B cell (primary cell): Measurements from ENCODE around the gene PRDX3. TPM values are rescaled to one million over a fixed set of nuclear protein-coding genes. Genes with fewer than 3 reads are reported as not detected.

Experiments used
- ATAC-seq: fragments of 200-7000 bp; cut with Tn5 transposase; one replicate; pipeline ENCODE4 v1.10.0; 2021; ENCODE audit warnings: low read depth, mild to moderate bottlenecking, moderate number of reproducible peaks, moderate library complexity
- CTCF ChIA-PET: fragments of 350-600 bp; sonication (Branson Sonifier 250); formaldehyde crosslinking; loops from one replicate; lab custom pipeline; 2021; ENCODE audit warnings: antibody characterized with exemption, inconsistent platforms; lab: Charles Lee
- POLR2A ChIA-PET: fragments of 350-600 bp; sonication (Branson Sonifier 250); formaldehyde crosslinking; loops from one replicate; lab custom pipeline; 2021; ENCODE audit warnings: antibody characterized with exemption; lab: Charles Lee
- DNase-seq: peaks from one replicate; pipeline ENCODE4 v3.0.0; 2013
- H2AFZ ChIP-seq: 2 replicates; pipeline ENCODE4 v1.6.1; 2012; ENCODE audit warnings: mild to moderate bottlenecking, low read depth, low read length; ENCODE audit not compliant: insufficient read depth, poor library complexity, severe bottlenecking
- H3K27ac ChIP-seq, 2 donors: 1 replicate in 1 of 2; 2 replicates in 1 of 2; pipeline ENCODE4 v1.5.1; 2012 to 2013; ENCODE audit warnings: low read length in 2 of 2, mild to moderate bottlenecking in 2 of 2, moderate library complexity in 1 of 2
- H3K27me3 ChIP-seq, 4 experiments: fragments of 200-600 bp in 1 of 4; sonication (generic) in 1 of 4; replicated peaks in 1 of 4; 1 replicate in 2 of 4; 2 replicates in 2 of 4; pipeline versions ENCODE4 v1.6.1 to v1.7.0; 2013 to 2016; ENCODE audit warnings: low read length in 3 of 4, mild to moderate bottlenecking in 2 of 4, mixed read lengths in 1 of 4, moderate library complexity in 1 of 4; ENCODE audit not compliant: insufficient read depth in 4 of 4, control insufficient read depth in 3 of 4; ENCODE audit errors: control extremely low read depth in 1 of 4
- H3K36me3 ChIP-seq, 2 experiments: replicated peaks in 1 of 2; 1 replicate in 1 of 2; 2 replicates in 1 of 2; pipeline versions ENCODE4 v1.6.1 to v1.7.1; 2013; ENCODE audit warnings: low read length in 1 of 2; ENCODE audit not compliant: insufficient read depth in 2 of 2, control insufficient read depth in 1 of 2; ENCODE audit errors: control extremely low read depth in 1 of 2, extremely low read depth in 1 of 2
- H3K4me1 ChIP-seq, 2 donors: fragments of 200-600 bp in 1 of 2; sonication (generic) in 1 of 2; 1 replicate in 1 of 2; 2 replicates in 1 of 2; pipeline versions ENCODE4 v1.5.1 to v1.6.1; 2013 to 2017; ENCODE audit warnings: low read length in 2 of 2; ENCODE audit not compliant: control insufficient read depth in 2 of 2, insufficient read depth in 2 of 2
- H3K4me2 ChIP-seq: replicated peaks from 2 replicates; pipeline ENCODE3; 2012; ENCODE audit warnings: mild to moderate bottlenecking, low read depth, low read length; ENCODE audit not compliant: poor library complexity, severe bottlenecking
- H3K4me3 ChIP-seq, 5 experiments: fragments of 200-600 bp in 1 of 5; sonication (generic) in 1 of 5; 1 replicate in 3 of 5; 2 replicates in 2 of 5; pipeline versions ENCODE4 v1.5.1 to v1.7.0; 2011 to 2016; ENCODE audit warnings: low read length in 4 of 5, mild to moderate bottlenecking in 4 of 5, low read depth in 2 of 5, control low read depth in 1 of 5, moderate library complexity in 1 of 5; ENCODE audit not compliant: insufficient read depth in 1 of 5; ENCODE audit errors: control extremely low read depth in 1 of 5, extremely low read depth in 1 of 5
- H3K79me2 ChIP-seq: fragments of 200-600 bp; sonication (generic); one replicate; pipeline ENCODE4 v1.6.0; 2016; ENCODE audit warnings: low read length; ENCODE audit not compliant: control insufficient read depth, insufficient read depth
- H3K9ac ChIP-seq: fragments of 200-600 bp; sonication (generic); 2 replicates; pipeline ENCODE4 v1.6.1; 2017; ENCODE audit warnings: mild to moderate bottlenecking, low read length, moderate library complexity
- H3K9me3 ChIP-seq, 3 donors: one replicate each; pipeline versions ENCODE4 v1.6.1 to v1.7.1; 2013; ENCODE audit warnings: low read length in 2 of 3; ENCODE audit not compliant: control insufficient read depth in 2 of 3, insufficient read depth in 1 of 3; ENCODE audit errors: control extremely low read depth in 1 of 3
- H4K20me1 ChIP-seq: 2 replicates; pipeline ENCODE4 v1.6.0; 2012; ENCODE audit warnings: mild to moderate bottlenecking, low read length; ENCODE audit not compliant: insufficient read depth, control insufficient read depth, poor library complexity, severe bottlenecking
- H3K27ac Mint-ChIP-seq: one replicate; pipeline ENCODE4 v1.8.0; 2021; ENCODE audit warnings: mixed read lengths
- H3K27me3 Mint-ChIP-seq: one replicate; pipeline ENCODE4 v1.8.0; 2021; ENCODE audit warnings: mixed read lengths
- H3K4me1 Mint-ChIP-seq: one replicate; pipeline ENCODE4 v1.8.0; 2021; ENCODE audit warnings: mixed read lengths
- H3K4me3 Mint-ChIP-seq: one replicate; pipeline ENCODE4 v1.8.0; 2021; ENCODE audit warnings: mixed read lengths
- H3K9me3 Mint-ChIP-seq: one replicate; pipeline ENCODE4 v1.8.0; 2022; ENCODE audit warnings: mixed read lengths; ENCODE audit not compliant: insufficient read depth
- EZH2 ChIP-seq: IDR thresholded peaks from 2 replicates; pipeline ENCODE4 v1.6.1; 2012; ENCODE audit warnings: borderline replicate concordance, low read depth, mild to moderate bottlenecking, moderate library complexity, low read length; ENCODE audit not compliant: insufficient read depth, poor library complexity, severe bottlenecking
- WGBS: methylation state at CpG from one replicate; pipeline ENCODE4 v1.1.5; 2013; ENCODE audit warnings: missing lambda C conversion rate; ENCODE audit not compliant: insufficient coverage; 5-methylcytosine and 5-hydroxymethylcytosine counted together
- intact Hi-C: fragments of 100-400 bp; cut with micrococcal nuclease; formaldehyde crosslinking; loops from one replicate; pipeline ENCODE4 v1.10.0; 2022
- polyA plus RNA-seq: library from polyadenylated mRNA; depleted of rRNA; stranded (reverse); fragments of >200 nt; gene quantifications from 2 replicates; pipeline ENCODE4 v1.2.3, GENCODE V29; 2012
- total RNA-seq, 2 donors: library from RNA; stranded (reverse); fragments of 120-200 nt in 1 of 2; gene quantifications; 1 replicate in 1 of 2; 2 replicates in 1 of 2; pipeline versions ENCODE4 v1.2.3 to v1.2.4, GENCODE V29; 2013 to 2022
- TF ChIP-seq, protein P1 (sequence below): fragments of 200-600 bp; IDR thresholded peaks from one replicate; pipeline ENCODE4 v1.8.0; 2022; ENCODE audit warnings: antibody characterized with exemption, mild to moderate bottlenecking

PRDX3 gene
- total and polyA plus RNA-seq, 2 donors (not counting 1 experiment from before 2014, with no cell fraction given) = 18.0 to 36.3 TPM

DNA sequence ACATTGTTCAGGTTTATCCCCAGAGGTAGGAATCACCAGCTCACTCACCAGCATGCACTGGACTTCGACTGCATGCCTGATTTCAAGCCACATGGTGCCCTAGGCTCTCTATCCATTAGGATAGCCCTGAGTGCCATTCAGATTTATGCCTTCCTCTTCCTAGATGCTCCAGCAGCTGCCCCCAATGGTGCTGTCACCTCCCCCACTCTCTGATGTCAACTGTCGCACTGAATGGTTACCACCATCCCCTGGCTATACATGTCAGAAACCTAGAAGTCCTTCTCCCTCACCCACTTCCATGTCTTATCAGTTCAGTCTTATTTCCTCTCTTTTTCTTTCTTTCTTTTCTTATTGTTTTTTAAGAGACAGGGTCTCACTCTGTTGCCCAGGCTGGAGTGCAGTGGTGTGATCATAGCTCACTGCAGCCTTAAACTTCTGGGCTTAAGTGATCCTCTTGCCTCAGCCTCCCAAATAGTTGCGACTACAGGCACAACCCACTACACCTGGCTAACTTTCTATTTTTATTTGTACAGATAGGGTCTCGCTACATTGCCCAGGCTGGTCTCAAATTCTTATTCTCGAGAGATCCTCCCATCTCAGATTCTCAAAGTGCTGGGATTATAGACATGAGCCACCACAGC is 16.0 kb downstream of the PRDX3 start:
- Histone ChIP-seq H3K4me3 (no peak overlapping the region), H3K36me3 (peaks cover 0 to 20% of the 10 kb centered on the region in 2 experiments), H3K27me3 (no peaks in the 10 kb centered on the region), H3K79me2 (no peaks in the 10 kb centered on the region), H3K9me3 (no peaks in the 10 kb centered on the region), H3K4me2 (no peak overlapping the region), H3K27ac (no peak overlapping the region), H2AFZ (no peak overlapping the region), H3K4me1 (peaks cover 7 to 19% of the 10 kb centered on the region in 2 donors), H3K9ac (no peak overlapping the region), H4K20me1 (no peaks in the 10 kb centered on the region)
- 100% methylated on average over 2 of the region's 5 CpGs for WGBS
- TF ChIP-seq, protein P1, sequence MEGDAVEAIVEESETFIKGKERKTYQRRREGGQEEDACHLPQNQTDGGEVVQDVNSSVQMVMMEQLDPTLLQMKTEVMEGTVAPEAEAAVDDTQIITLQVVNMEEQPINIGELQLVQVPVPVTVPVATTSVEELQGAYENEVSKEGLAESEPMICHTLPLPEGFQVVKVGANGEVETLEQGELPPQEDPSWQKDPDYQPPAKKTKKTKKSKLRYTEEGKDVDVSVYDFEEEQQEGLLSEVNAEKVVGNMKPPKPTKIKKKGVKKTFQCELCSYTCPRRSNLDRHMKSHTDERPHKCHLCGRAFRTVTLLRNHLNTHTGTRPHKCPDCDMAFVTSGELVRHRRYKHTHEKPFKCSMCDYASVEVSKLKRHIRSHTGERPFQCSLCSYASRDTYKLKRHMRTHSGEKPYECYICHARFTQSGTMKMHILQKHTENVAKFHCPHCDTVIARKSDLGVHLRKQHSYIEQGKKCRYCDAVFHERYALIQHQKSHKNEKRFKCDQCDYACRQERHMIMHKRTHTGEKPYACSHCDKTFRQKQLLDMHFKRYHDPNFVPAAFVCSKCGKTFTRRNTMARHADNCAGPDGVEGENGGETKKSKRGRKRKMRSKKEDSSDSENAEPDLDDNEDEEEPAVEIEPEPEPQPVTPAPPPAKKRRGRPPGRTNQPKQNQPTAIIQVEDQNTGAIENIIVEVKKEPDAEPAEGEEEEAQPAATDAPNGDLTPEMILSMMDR = no peak
- no peak for TF ChIP-seq EZH2
- no peak for ATAC-seq
- Mint-ChIP-seq H3K27me3 (no peaks in the 10 kb centered on the region), H3K9me3 (no peaks in the 10 kb centered on the region), H3K4me3 (no peak overlapping the region), H3K4me1 (peaks cover 20% of the 10 kb centered on the region), H3K27ac (no peak overlapping the region)
- no peak for DNase-seq
- CTCF ChIA-PET = no interaction called here
- intact Hi-C loops = no loop called here
- POLR2A ChIA-PET = no interaction called here

DNA sequence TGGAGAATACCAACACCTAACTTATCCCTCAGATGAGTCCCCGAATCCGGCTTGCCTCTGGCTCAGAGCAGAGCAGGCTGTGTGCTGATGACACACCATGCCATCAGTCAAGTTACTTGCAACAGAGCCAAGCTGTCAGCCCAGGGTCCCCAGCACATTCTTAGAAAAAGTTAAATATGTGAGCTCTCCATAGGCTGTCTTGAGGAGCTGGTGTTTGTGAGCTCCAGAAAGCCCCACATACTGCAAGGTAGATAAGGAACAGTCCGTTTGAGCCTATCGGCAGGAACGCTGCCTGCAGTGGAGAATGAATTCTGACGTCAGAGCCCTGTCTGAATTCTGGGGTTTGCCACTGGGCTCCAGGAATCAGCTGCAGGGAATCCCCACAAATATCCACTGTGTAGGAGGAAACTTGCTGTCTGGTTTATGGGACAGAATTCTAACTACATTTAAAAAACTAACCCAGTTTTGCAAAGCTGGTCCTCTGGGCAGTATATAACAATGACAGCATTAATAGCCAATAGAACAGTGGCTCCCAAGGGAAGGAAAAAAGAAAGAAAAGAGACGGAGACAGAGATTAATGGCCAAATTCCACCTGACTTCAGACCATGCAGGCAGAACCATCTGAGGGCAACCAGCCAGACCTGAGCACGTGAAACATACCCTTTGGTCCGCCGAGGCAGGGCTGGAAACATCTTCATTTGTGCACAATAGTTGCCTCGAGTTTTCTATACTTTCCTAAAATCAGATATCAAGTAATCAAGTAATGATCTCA is 16.7 kb downstream of the PRDX3 start:
- H4K20me1 ChIP-seq = no peaks in the 10 kb centered on the region
- intact Hi-C loops = no loop called here
- no peak overlapping the region for H3K4me2 ChIP-seq
- H2AFZ ChIP-seq = no peak overlapping the region
- DNase-seq (no peak), ATAC-seq (no peak)
- TF ChIP-seq, protein P1 = no peak
- TF ChIP-seq EZH2 = no peak
- H3K27me3 ChIP-seq = no peaks in the 10 kb centered on the region
- Mint-ChIP-seq H3K27ac (no peak overlapping the region), H3K9me3 (no peaks in the 10 kb centered on the region), H3K27me3 (no peaks in the 10 kb centered on the region), H3K4me1 (peaks cover 20% of the 10 kb centered on the region), H3K4me3 (no peak overlapping the region)
- peaks cover 0 to 20% of the 10 kb centered on the region in 2 experiments for H3K36me3 ChIP-seq
- ChIA-PET CTCF (interaction anchor here (0.7 to 1.7 kb wide), 3 partner anchors 11 to 328 kb away, joined by 3 to 4 read pairs (median 3); no protein-coding TSS in a partner anchor), POLR2A (interaction anchor here (0.6 kb wide), 1 partner anchor 129 kb away, joined by 8 read pairs; no protein-coding TSS in a partner anchor)
- H3K27ac ChIP-seq = no peak overlapping the region
- H3K79me2 ChIP-seq = no peaks in the 10 kb centered on the region
- H3K9me3 ChIP-seq = no peaks in the 10 kb centered on the region
- peaks cover 7 to 19% of the 10 kb centered on the region in 2 donors for H3K4me1 ChIP-seq
- WGBS = 95% methylated on average over 5 of the region's 11 CpGs
- H3K4me3 ChIP-seq = no peak overlapping the region
- no peak overlapping the region for H3K9ac ChIP-seq
